SK-N-SH treated with all-trans-retinoic acid at 6 μM for 48 hours (cell line): ENCODE results near the gene GIMAP7.

Experiments used
- ATAC-seq: fragments of 200-7000 bp; cut with Tn5 transposase; 3 replicates; pipeline ENCODE4 v1.9.1; 2020; ENCODE audit warnings: mild to moderate bottlenecking, moderate library complexity
- ARNTL ChIP-seq: fragments of 450-650 bp; formaldehyde crosslinking; IDR thresholded peaks from 2 replicates; pipeline ENCODE4 v1.5.0; 2020; ENCODE audit warnings: low read depth, mild to moderate bottlenecking, moderate library complexity, borderline replicate concordance
- BACH2 ChIP-seq: fragments of 250-450 bp; sonication (Bioruptor Pico); IDR thresholded peaks from 2 replicates; pipeline ENCODE4 v1.9.0; 2021; ENCODE audit warnings: mild to moderate bottlenecking, borderline replicate concordance
- CSDC2 ChIP-seq: fragments of 250-450 bp; sonication (Bioruptor Pico); IDR thresholded peaks from 2 replicates; pipeline ENCODE4 v1.5.0; 2020; ENCODE audit warnings: mild to moderate bottlenecking, moderate library complexity
- ESRRG ChIP-seq: fragments of 250-450 bp; sonication (Bioruptor Pico); IDR thresholded peaks from 2 replicates; pipeline ENCODE4 v1.6.1; 2021; ENCODE audit warnings: mild to moderate bottlenecking
- GLIS3 ChIP-seq: fragments of 250-450 bp; sonication (Bioruptor Pico); IDR thresholded peaks from 2 replicates; pipeline ENCODE4 v1.5.0; 2020; ENCODE audit warnings: mild to moderate bottlenecking, moderate library complexity
- ISL1 ChIP-seq: fragments of 250-450 bp; sonication (Bioruptor Pico); IDR thresholded peaks from 2 replicates; pipeline ENCODE4 v2.1.2; 2022; ENCODE audit warnings: mild to moderate bottlenecking, moderate library complexity
- OSR1 ChIP-seq: fragments of 250-450 bp; sonication (Bioruptor Pico); IDR thresholded peaks from 2 replicates; pipeline ENCODE4 v1.8.0; 2022; ENCODE audit warnings: moderate library complexity, mild to moderate bottlenecking, inconsistent platforms
- PPARA ChIP-seq: fragments of 250-450 bp; sonication (Bioruptor Pico); IDR thresholded peaks from 2 replicates; pipeline ENCODE4 v1.5.0; 2020; ENCODE audit warnings: mild to moderate bottlenecking, borderline replicate concordance
- RARB ChIP-seq: fragments of 250-450 bp; sonication (Bioruptor Pico); IDR thresholded peaks from 2 replicates; pipeline ENCODE4 v1.8.0; 2021; ENCODE audit warnings: mild to moderate bottlenecking, moderate library complexity
- SNAI2 ChIP-seq: fragments of 250-450 bp; sonication (Bioruptor Pico); IDR thresholded peaks from 2 replicates; pipeline ENCODE4 v1.5.0; 2020; ENCODE audit warnings: mild to moderate bottlenecking, moderate library complexity
- TCF4 ChIP-seq: fragments of 250-450 bp; sonication (Bioruptor Pico); IDR thresholded peaks from 2 replicates; pipeline ENCODE4 v1.8.0; 2021; ENCODE audit warnings: mild to moderate bottlenecking, moderate library complexity, borderline replicate concordance
- ZC3H10 ChIP-seq: fragments of 250-450 bp; sonication (Bioruptor Pico); IDR thresholded peaks from 2 replicates; pipeline ENCODE4 v1.5.1; 2021; ENCODE audit warnings: mild to moderate bottlenecking, moderate library complexity
- ZFP3 ChIP-seq: fragments of 250-450 bp; sonication (Bioruptor Pico); IDR thresholded peaks from 2 replicates; pipeline ENCODE4 v1.5.0; 2020; ENCODE audit warnings: mild to moderate bottlenecking, moderate library complexity
- ZFP30 ChIP-seq: fragments of 450-650 bp; formaldehyde crosslinking; IDR thresholded peaks from 2 replicates; pipeline ENCODE4 v1.5.0; 2022; ENCODE audit warnings: mild to moderate bottlenecking, moderate library complexity
- ZNF565 ChIP-seq: fragments of 450-650 bp; formaldehyde crosslinking; conservative IDR thresholded peaks from 2 replicates; pipeline ENCODE4 v1.5.0; 2020; ENCODE audit warnings: low read depth, mild to moderate bottlenecking, moderate library complexity
- ZNF70 ChIP-seq: fragments of 450-650 bp; formaldehyde crosslinking; IDR thresholded peaks from 2 replicates; pipeline ENCODE4 v1.5.0; 2020; ENCODE audit warnings: mild to moderate bottlenecking, moderate library complexity
- ZNF8 ChIP-seq: fragments of 450-650 bp; formaldehyde crosslinking; IDR thresholded peaks from 2 replicates; pipeline ENCODE4 v1.5.0; 2020; ENCODE audit warnings: mild to moderate bottlenecking, moderate library complexity
- TF ChIP-seq, protein P1 (sequence below): fragments of 250-450 bp; sonication (Bioruptor Pico); IDR thresholded peaks from 2 replicates; pipeline ENCODE4 v1.8.0; 2020; ENCODE audit warnings: mild to moderate bottlenecking, moderate library complexity, borderline replicate concordance
- TF ChIP-seq, protein P2 (sequence below): fragments of 250-450 bp; sonication (Bioruptor Pico); IDR thresholded peaks from 2 replicates; pipeline ENCODE4 v1.5.0; 2020; ENCODE audit warnings: mild to moderate bottlenecking, moderate library complexity
- TF ChIP-seq, protein P3 (sequence below): fragments of 250-450 bp; sonication (Bioruptor Pico); IDR thresholded peaks from 2 replicates; pipeline ENCODE4 v1.8.0; 2021; ENCODE audit warnings: low read depth, mild to moderate bottlenecking, moderate library complexity, borderline replicate concordance
- TF ChIP-seq, protein P4 (sequence below): fragments of 250-450 bp; sonication (Bioruptor Pico); IDR thresholded peaks from 2 replicates; pipeline ENCODE4 v1.5.1; 2020; ENCODE audit warnings: low read depth, mild to moderate bottlenecking, moderate library complexity
- TF ChIP-seq, protein P5 (sequence below): fragments of 250-450 bp; sonication (Bioruptor Pico); IDR thresholded peaks from 2 replicates; pipeline ENCODE4 v1.5.1; 2021; ENCODE audit warnings: mild to moderate bottlenecking, moderate library complexity

Gene GIMAP7

DNA sequence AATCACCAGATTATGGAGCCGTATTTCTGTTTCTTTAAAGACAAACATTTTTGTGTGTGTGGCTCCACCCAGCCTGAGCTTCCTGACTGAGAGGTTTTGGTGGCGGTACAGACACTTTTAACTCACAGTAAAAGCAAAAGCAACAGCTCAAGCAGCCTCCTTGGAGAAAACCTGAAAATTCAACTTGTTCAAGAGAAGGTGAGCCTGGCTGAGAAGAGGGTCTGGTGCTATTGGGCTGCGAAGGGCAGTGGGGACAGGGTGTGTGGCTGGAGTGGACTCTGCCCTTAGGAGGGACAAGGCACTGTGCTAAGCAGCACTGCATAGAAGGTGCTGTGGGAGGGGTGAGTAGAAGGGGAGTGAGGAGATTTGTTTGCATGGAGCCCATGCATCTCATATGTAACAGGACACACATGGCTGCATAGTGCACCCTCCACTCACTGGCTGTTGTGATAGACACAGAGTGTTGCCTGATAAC, at the start of gene GIMAP7:
Gene GIMAP7 (plus strand): TSS at position 125 of the 475 bp plus-strand sequence. CDS start 5,103 bp downstream, outside the sequence.
- ATAC-seq, result no peak
- TF ChIP-seq ARNTL (no peak), PPARA (CRISPR knock-in tag) (no peak), TCF4 (CRISPR knock-in tag) (no peak), ZNF8 (CRISPR knock-in tag) (no peak), RARB (CRISPR knock-in tag) (no peak), SNAI2 (CRISPR knock-in tag) (no peak), ZNF565 (CRISPR knock-in tag) (no peak), CSDC2 (CRISPR knock-in tag) (no peak), ISL1 (CRISPR knock-in tag) (no peak), OSR1 (CRISPR knock-in tag) (no peak), BACH2 (CRISPR knock-in tag) (no peak), ZFP3 (CRISPR knock-in tag) (no peak), ZFP30 (CRISPR knock-in tag) (no peak), ESRRG (CRISPR knock-in tag) (no peak)
- TF ChIP-seq, protein P1, sequence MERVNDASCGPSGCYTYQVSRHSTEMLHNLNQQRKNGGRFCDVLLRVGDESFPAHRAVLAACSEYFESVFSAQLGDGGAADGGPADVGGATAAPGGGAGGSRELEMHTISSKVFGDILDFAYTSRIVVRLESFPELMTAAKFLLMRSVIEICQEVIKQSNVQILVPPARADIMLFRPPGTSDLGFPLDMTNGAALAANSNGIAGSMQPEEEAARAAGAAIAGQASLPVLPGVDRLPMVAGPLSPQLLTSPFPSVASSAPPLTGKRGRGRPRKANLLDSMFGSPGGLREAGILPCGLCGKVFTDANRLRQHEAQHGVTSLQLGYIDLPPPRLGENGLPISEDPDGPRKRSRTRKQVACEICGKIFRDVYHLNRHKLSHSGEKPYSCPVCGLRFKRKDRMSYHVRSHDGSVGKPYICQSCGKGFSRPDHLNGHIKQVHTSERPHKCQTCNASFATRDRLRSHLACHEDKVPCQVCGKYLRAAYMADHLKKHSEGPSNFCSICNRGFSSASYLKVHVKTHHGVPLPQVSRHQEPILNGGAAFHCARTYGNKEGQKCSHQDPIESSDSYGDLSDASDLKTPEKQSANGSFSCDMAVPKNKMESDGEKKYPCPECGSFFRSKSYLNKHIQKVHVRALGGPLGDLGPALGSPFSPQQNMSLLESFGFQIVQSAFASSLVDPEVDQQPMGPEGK (CRISPR knock-in tag), result no peak
- TF ChIP-seq, protein P2, sequence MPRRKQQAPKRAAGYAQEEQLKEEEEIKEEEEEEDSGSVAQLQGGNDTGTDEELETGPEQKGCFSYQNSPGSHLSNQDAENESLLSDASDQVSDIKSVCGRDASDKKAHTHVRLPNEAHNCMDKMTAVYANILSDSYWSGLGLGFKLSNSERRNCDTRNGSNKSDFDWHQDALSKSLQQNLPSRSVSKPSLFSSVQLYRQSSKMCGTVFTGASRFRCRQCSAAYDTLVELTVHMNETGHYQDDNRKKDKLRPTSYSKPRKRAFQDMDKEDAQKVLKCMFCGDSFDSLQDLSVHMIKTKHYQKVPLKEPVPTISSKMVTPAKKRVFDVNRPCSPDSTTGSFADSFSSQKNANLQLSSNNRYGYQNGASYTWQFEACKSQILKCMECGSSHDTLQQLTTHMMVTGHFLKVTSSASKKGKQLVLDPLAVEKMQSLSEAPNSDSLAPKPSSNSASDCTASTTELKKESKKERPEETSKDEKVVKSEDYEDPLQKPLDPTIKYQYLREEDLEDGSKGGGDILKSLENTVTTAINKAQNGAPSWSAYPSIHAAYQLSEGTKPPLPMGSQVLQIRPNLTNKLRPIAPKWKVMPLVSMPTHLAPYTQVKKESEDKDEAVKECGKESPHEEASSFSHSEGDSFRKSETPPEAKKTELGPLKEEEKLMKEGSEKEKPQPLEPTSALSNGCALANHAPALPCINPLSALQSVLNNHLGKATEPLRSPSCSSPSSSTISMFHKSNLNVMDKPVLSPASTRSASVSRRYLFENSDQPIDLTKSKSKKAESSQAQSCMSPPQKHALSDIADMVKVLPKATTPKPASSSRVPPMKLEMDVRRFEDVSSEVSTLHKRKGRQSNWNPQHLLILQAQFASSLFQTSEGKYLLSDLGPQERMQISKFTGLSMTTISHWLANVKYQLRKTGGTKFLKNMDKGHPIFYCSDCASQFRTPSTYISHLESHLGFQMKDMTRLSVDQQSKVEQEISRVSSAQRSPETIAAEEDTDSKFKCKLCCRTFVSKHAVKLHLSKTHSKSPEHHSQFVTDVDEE (CRISPR knock-in tag), result no peak
- TF ChIP-seq, protein P3, sequence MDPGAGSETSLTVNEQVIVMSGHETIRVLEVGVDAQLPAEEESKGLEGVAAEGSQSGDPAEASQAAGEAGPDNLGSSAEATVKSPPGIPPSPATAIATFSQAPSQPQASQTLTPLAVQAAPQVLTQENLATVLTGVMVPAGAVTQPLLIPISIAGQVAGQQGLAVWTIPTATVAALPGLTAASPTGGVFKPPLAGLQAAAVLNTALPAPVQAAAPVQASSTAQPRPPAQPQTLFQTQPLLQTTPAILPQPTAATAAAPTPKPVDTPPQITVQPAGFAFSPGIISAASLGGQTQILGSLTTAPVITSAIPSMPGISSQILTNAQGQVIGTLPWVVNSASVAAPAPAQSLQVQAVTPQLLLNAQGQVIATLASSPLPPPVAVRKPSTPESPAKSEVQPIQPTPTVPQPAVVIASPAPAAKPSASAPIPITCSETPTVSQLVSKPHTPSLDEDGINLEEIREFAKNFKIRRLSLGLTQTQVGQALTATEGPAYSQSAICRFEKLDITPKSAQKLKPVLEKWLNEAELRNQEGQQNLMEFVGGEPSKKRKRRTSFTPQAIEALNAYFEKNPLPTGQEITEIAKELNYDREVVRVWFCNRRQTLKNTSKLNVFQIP (CRISPR knock-in tag), result no peak
- TF ChIP-seq, all 23 proteins: peak for 0

DNA sequence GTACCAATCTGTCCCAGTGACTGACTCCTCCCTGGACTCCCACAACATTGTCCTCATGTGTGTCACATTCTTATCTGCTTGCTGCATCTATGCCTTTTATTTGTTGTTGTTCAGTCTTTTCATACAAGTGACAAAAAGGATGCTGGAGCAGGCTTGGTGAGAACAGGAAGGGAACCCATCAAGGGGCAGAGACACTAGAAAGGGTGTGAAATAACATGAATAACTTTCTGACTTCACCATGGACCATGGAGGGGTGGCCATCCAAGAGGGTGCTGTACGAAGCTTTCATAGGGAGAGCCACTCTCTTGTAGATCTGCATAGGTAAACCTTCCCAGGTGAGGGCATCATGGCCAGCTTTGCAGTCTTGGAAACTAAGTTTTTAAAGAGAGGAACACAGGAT, 49.7 kb upstream of the GIMAP7 start:
- ATAC-seq, result no peak
- TF ChIP-seq GLIS3 (CRISPR knock-in tag) (no peak), ZFP3 (CRISPR knock-in tag) (no peak), ESRRG (CRISPR knock-in tag) (no peak), TCF4 (CRISPR knock-in tag) (no peak), PPARA (CRISPR knock-in tag) (no peak), ZFP30 (CRISPR knock-in tag) (no peak), OSR1 (CRISPR knock-in tag) (no peak), ARNTL (no peak), ZC3H10 (CRISPR knock-in tag) (no peak), SNAI2 (CRISPR knock-in tag) (no peak), BACH2 (CRISPR knock-in tag) (no peak), CSDC2 (CRISPR knock-in tag) (no peak), ZNF70 (CRISPR knock-in tag) (no peak), ZNF8 (CRISPR knock-in tag) (no peak)
- TF ChIP-seq, protein P4, sequence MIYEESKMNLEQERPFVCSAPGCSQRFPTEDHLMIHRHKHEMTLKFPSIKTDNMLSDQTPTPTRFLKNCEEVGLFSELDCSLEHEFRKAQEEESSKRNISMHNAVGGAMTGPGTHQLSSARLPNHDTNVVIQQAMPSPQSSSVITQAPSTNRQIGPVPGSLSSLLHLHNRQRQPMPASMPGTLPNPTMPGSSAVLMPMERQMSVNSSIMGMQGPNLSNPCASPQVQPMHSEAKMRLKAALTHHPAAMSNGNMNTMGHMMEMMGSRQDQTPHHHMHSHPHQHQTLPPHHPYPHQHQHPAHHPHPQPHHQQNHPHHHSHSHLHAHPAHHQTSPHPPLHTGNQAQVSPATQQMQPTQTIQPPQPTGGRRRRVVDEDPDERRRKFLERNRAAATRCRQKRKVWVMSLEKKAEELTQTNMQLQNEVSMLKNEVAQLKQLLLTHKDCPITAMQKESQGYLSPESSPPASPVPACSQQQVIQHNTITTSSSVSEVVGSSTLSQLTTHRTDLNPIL (CRISPR knock-in tag), result no peak
- TF ChIP-seq, protein P5, sequence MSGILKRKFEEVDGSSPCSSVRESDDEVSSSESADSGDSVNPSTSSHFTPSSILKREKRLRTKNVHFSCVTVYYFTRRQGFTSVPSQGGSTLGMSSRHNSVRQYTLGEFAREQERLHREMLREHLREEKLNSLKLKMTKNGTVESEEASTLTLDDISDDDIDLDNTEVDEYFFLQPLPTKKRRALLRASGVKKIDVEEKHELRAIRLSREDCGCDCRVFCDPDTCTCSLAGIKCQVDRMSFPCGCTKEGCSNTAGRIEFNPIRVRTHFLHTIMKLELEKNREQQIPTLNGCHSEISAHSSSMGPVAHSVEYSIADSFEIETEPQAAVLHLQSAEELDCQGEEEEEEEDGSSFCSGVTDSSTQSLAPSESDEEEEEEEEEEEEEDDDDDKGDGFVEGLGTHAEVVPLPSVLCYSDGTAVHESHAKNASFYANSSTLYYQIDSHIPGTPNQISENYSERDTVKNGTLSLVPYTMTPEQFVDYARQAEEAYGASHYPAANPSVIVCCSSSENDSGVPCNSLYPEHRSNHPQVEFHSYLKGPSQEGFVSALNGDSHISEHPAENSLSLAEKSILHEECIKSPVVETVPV (CRISPR knock-in tag), result no peak
- TF ChIP-seq, protein P1 (CRISPR knock-in tag), result no peak
- TF ChIP-seq, protein P3 (CRISPR knock-in tag), result no peak
